NB4 (cell line): Measurements from ENCODE around the gene TBC1D14.
"Not testable (repeated sequence)": the region's sequence is repeated elsewhere in the genome, so short reads cannot be mapped to it uniquely, and the experiment has no call there.

ENCODE experiments used
- DNase-seq: peaks from one replicate; pipeline ENCODE4 v3.0.0; 2010; ENCODE audit warnings: low read depth
- H3K4me3 ChIP-seq: one replicate; pipeline ENCODE4 v1.5.1; 2011; ENCODE audit warnings: mild to moderate bottlenecking, low read depth, low read length, moderate library complexity
- MYC ChIP-seq: IDR thresholded peaks from 2 replicates; pipeline ENCODE4 v1.6.1; 2011; ENCODE audit warnings: low read depth, low read length
- POLR2A ChIP-seq: IDR thresholded peaks from 2 replicates; pipeline ENCODE4 v1.6.1; 2011; ENCODE audit warnings: mild to moderate bottlenecking; ENCODE audit not compliant: insufficient read length; ENCODE audit errors: extremely low read depth
- TF ChIP-seq, protein P1 (sequence below): IDR thresholded peaks from one replicate; pipeline ENCODE4 v1.5.1; 2012; ENCODE audit warnings: low read depth, low read length
- TF ChIP-seq, protein P2 (sequence below): IDR thresholded peaks from 2 replicates; pipeline ENCODE4 v1.6.1; 2011; ENCODE audit warnings: low read depth, low read length

TBC1D14 gene

DNA sequence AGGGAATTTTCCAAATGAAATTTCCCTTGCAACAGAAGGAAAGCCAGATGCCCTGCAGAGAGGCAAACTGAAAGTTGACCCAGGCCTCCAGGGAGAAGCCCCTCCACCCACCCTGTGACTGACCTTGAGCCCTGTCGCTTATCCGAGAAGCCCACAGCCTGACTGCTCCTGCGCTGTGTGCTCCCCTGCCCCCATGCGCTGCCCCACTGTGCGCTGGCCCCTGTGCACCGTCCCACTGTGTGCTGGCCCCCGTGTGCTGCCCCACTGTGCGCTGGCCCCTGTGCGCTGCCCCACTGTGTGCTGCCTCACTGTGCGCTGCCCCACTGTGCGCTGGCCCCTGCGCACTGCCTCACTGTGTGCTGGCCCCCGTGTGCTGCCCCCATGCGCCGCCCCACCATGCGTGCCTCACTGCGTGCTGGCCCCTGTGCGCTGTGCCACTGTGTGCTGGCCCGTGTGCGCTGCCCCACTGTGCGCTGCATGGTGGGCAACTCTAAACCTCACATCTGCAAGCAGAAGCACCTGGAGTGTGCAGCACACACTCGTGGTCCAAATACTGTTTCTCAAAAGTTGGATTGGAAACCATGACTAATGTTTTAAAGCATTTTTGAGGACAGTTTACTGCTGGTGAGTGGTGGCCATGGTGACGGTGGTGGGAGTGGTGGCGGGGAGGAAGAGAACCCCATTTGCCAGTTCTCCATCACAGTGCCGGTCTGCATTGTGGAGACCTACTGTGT is 166.5 kb downstream of the TBC1D14 start:
- TF ChIP-seq, protein P1, sequence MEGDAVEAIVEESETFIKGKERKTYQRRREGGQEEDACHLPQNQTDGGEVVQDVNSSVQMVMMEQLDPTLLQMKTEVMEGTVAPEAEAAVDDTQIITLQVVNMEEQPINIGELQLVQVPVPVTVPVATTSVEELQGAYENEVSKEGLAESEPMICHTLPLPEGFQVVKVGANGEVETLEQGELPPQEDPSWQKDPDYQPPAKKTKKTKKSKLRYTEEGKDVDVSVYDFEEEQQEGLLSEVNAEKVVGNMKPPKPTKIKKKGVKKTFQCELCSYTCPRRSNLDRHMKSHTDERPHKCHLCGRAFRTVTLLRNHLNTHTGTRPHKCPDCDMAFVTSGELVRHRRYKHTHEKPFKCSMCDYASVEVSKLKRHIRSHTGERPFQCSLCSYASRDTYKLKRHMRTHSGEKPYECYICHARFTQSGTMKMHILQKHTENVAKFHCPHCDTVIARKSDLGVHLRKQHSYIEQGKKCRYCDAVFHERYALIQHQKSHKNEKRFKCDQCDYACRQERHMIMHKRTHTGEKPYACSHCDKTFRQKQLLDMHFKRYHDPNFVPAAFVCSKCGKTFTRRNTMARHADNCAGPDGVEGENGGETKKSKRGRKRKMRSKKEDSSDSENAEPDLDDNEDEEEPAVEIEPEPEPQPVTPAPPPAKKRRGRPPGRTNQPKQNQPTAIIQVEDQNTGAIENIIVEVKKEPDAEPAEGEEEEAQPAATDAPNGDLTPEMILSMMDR = no peak
- TF ChIP-seq POLR2A (no peak), MYC (no peak)
- TF ChIP-seq, protein P2, sequence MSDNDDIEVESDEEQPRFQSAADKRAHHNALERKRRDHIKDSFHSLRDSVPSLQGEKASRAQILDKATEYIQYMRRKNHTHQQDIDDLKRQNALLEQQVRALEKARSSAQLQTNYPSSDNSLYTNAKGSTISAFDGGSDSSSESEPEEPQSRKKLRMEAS = no peak
- no peak for DNase-seq

DNA sequence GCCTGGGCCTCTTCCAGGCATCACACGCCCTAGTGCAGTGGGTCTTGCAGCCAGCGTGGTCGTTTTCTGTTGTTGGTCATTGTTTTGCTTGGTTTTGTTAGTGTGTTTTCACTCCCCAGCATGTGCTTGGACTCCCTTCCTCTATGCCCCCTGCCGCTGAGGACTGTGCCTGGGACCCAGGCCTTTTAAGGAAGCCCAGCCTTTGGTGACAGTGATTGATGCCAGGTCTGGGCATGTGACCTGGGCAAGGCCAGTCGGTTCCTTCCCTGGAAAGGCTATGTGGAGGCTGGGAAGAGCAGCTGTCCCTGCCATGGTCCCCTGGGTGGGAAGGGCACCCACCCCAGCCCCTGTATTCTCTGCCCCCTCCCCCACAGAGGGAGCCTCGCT is 167.1 kb downstream of the TBC1D14 start:
- H3K4me3 ChIP-seq = no peak overlapping the region
- TF ChIP-seq, protein P2 = no peak
- TF ChIP-seq, protein P1 = no peak
- TF ChIP-seq MYC (no peak), POLR2A (no peak)
- no peak for DNase-seq

More for the DNA sequence above, 166.5 kb downstream of the TBC1D14 start:
- H3K4me3 ChIP-seq = no peak overlapping the region

DNA sequence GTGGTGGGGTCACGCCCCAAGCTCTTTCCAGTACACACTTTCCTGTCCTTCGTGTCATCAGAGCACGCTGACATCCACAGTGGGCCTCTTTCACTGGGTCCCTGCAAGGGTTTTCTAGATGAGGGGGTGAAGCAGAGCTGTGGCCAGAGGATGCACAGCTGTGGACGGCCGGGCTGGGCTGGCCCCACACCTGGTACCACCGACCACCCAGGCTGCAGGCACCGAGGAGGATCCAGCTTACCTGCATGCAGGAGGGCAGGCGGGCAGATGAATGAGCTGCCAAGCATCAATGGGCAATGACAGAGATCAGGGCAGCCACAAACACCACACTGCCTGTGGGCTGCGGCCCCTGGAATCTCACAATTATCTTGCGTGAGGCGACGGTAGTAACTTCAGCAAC is 167.7 kb downstream of the TBC1D14 start:
- H3K4me3 ChIP-seq = no peak overlapping the region
- TF ChIP-seq MYC = no peak
- TF ChIP-seq, protein P1 = no peak
- TF ChIP-seq, protein P2 = no peak
- DNase-seq = no peak

DNA sequence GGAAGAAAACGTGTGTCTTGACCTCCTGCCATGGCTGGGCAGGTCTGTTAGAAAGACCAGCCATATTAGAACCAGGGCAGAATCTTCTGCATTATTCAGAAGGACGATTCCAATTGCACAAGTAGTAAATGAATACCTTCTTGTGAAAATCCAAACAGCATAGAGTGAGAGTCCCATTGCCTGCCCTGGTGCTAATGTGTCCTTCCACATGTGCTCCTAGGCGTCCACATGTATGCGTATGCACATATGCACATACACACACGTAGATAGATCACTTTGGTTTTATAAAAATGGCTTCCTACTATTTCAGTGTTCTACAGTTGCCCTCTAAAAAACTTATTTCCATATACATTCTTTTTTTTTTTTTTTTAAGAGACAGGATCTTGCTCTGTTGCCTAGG is 168.4 kb downstream of the TBC1D14 start:
- no peak overlapping the region for H3K4me3 ChIP-seq
- TF ChIP-seq, protein P1 = no peak
- TF ChIP-seq, protein P2 = no peak
- TF ChIP-seq POLR2A = no peak
- no peak for TF ChIP-seq MYC

DNA sequence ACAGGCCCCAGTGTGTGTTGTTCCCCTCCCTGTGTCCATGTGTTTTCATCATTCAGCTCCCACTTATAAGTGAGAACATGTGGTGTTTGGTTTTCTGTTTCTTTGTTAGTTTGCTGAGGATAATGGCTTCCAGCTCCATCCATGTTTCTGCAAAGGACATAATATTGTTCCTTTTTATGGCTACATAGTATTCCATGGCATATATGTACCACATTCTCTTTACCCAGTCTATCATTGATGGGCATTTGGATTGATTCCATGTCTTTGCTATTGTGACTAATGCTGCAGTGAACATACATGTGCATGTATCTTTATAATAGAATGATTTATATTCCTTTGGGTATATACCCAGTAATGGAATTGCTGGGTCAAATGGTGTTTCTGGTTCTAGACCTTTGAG is 169.9 kb downstream of the TBC1D14 start:
- DNase-seq, H3K4me3 ChIP-seq: not testable (repeated sequence)

More for the DNA sequence above, 168.4 kb downstream of the TBC1D14 start:
- no peak for DNase-seq

DNA sequence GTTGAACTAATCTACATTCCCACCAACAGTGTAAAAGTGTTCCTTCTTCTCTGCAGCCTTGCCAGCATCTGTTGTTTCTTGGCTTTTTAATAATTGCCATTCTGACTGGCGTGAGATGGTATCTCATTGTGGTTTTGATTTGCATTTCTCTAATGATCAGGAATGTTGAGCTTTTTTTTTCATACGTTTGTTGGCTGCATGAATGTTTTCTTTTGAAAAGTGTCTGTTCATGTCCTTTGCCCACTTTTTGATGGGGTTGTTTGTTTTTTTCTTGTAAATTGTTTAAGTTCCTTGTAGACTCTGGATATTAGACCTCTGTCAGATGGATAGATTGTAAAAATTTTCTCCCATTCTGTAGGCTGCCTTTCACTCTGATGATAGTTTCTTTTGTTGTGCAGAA is 170.3 kb downstream of the TBC1D14 start:
- DNase-seq, H3K4me3 ChIP-seq: not testable (repeated sequence)
